Activated CD8-positive, alpha-beta memory T cell treated with anti-CD3 and anti-CD28 coated beads for 1 hour (primary cell): ENCODE results near the gene SLC5A9.

Experiments
- DNase-seq, 2 donors: peaks; one replicate each; pipeline ENCODE4 v3.0.0-alpha.2; 2020; ENCODE audit warnings: low read depth in 1 of 2; ENCODE audit errors: extremely low read depth in 1 of 2

Gene SLC5A9

DNA sequence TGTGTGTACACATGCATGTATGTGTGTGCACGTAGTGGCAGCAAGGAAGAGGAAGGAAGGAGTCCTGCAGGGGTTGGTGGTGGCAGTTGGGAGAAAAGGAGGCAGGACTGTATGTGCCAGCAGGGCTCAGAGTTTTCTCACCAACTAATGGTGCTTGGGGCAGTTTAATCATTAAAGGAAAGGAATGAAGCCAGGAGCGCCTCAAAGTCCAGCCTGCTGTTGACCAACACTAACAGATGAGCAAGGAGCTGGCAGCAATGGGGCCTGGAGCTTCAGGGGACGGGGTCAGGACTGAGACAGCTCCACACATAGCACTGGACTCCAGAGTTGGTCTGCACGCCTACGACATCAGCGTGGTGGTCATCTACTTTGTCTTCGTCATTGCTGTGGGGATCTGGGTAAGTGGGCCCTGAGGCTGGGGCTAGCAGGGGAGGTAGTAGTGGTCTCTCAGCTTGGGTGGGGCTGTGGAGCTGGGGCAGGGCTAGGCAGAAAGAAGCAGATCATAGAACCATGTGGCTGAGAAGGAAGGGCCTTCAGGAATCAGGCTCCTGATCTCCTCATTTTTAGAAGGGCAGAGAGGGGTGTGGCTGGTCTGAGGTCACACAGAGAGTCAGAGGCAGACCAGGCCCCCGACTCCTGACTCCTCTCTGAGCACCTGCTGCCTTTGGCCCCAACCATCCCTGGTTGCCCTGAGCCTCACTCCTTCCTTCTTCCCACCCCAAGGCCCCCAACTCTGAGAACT is at the start of gene SLC5A9:
SLC5A9 (plus strand) TSS at position 216 of the 742 bp plus-strand sequence; CDS start at position 237, 21 bp downstream.
- no peak for DNase-seq

GRCh38 chr1:48175116-48175515 is 47.4 kb upstream of the SLC5A9 start:
- no peak for DNase-seq

DNA sequence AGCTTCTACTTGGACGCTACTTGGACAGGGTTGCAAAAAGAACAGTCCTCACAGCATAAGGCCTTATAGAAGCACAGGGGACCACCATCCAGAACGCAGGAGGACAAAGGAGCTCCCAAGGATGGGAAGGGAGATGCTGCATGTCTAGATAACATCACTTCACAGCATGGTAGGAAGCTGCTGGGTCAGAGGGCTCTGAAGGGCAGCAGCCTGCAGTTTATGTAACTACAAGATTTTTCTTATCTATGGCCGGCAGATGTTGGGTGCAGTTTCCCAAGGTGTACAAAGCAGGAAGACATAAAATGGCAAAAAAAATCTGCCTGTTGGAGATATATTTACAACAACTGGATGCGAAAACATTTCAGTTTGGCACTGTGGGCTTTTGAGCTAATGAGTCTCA is 45.3 kb upstream of the SLC5A9 start:
- no peak for DNase-seq

- no peak for DNase-seq
Measured at GRCh38 chr1:48181669-48182367, 40.7 kb upstream of the SLC5A9 start.

GRCh38 chr1:48182439-48182838 is 40.1 kb upstream of the SLC5A9 start:
- no peak for DNase-seq

DNA sequence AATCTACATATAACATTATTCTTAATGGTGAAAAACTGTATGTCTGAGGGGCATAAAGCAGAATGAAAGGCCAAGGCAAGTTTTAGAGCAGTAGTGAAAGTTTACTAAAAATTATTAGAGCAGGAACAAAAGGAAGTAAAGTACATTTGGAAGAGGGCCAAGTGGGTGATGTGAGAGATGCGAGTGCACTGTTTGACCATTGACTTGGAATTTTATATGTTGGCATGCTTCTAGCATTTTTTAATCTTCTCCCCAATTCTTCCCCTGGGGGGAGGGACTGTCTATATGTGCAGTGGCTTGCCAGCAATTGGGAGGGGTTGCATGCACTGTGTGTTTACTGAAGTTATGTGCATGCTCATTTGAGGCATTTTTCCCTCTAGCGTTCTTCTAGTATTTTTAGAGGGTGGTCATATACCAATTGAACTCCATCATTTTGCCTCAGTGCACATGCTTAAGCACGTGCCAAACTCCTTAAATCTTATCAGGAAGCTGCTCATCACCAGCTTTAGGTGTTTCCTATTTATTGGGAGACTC is 36.1 kb upstream of the SLC5A9 start:
- no peak for DNase-seq

- DNase-seq = no peak
Measured at GRCh38 chr1:48187969-48188563, 34.5 kb upstream of the SLC5A9 start.

DNA sequence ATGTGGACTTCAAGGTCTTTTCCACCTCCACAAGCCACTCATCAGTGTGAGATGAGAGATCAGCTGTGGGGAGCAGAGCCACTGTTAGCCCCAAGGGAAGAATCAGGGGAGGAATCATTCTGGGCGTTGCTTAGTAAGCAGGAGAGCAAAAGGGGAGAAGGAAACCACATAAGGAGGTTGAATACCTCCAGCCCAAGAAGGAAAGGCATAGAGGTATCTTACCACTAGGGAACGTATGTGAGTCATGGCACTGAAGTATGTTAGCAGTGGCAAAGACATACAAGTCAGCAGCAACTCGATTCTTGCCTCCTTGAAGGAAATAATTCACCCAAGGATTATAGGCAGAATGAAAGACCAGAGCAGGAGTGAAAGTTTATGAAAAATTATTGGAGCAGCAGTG is 31.6 kb upstream of the SLC5A9 start:
- DNase-seq = no peak

DNA sequence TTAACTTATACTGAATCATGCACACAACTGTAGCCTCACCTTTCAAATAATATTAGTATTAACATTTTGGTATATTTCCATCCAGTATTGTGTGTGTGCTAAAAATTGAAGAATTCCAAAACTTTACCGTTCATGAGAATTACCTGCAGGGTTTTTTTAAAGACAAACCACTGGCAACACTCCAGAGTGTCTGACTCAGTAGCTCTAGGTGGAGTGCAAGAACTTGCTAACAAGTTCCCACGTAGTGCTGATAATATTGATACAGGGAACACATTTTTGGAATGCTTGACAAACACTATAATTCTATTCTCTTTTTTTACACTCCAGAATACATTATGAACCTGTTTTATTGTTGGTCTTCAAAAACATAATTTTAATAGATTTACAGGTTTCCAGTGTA is 27.7 kb upstream of the SLC5A9 start:
- no peak for DNase-seq

DNA sequence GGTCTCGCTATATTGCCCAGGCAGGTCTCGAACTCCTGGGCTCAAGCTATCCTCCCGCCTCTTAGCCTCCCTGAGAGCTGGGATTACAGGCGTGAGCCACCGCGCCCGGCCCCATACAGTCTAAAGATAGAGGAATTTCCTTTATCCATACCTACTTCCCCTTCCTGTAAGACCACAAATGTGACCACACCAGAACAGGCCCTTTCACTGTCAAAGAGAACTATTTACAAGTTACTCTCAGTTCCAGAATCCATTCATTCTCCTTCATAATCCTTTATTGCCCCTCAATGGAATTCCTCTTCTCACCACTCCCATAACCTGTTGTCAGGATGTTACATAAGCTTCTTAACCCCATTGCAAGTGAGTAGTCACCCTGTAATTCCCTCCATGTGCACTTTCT is 26.3 kb upstream of the SLC5A9 start:
- DNase-seq = no peak

GRCh38 chr1:48198970-48199369 is 23.5 kb upstream of the SLC5A9 start:
- no peak for DNase-seq

DNA sequence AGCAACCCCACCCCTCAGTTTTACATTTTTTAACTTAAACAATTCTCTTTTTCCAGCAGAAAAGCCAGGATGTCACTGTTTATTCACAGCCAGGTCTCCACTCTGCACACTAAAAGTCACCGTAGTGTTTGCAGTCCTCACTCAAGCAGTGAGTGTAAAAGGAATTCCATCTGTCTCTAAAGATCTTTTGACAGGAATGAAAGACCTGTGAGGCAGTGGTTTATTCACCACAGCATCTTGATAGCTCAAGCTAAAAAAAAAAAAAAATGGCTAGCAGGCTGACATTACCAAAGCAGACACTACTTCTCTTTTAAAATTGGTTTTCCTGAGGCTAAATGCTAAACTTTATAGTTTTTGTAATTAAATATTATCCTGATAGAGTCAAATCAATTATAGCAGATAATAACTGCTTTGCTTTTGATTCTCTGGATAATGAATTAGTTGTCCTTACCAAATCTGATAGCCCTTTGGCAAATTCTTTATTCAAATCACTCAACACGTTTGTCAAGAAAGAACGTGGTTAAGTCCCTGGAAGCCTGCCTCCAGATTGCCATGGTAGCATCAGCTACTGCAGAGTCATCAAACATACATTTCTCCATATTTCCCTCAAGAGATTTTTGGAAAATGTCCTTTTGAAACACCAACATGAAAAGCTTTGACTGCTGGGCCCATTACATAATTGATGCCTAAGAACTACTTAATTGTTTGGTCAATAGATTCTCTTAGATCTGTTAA is 22.2 kb upstream of the SLC5A9 start:
- DNase-seq = no peak

GRCh38 chr1:48202030-48202752 is 20.3 kb upstream of the SLC5A9 start:
- peak in 1 of 2 donors; percentile 30 for DNase-seq

DNA sequence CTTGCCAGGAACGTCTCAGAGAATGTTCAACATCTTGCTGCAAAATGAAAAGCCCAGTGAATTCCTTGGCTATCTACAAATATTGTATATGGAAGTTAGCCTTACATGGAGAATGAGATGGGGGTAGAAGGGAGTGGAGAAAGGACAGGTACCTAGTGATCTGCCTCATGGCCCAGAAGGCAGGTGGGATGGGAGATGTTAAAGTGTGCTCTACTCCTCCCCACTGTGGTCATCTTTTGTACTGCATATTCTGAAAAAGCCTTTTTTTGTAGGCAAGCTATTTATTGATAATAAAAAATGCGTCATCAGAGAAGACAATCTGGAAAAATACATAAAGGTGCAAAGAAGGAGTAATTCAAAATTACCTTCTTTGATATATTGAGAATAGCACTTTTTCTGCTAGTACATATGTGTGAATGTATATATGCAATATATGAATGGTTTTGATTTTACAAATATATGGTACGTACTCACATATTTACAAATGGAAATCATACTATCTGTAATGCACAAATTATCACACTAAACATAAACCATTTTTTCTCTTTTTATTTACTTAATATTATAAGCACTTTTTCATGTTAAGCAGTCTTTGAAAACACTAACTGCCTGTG is 19.1 kb upstream of the SLC5A9 start:
- no peak for DNase-seq

- DNase-seq = no peak
Measured at GRCh38 chr1:48205522-48205921, 17.0 kb upstream of the SLC5A9 start.

DNA sequence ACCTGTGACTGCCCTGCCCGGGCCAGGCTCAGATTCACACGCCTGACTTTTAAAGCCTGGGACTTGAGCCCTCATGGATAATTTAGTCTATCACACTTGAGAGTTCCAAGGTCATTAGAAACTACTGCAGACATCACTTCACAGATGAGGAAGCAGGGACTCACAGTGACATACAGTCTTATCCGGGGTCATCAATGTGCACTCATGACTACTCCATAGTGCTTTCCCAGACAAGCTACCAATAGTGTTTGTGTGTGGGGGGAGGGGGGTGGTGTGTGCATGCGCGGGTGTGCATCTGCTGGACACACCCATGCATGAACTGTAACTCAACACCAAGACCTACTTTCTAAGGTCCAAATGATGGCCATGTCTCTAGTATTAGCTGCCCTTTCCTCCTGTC is 16.1 kb upstream of the SLC5A9 start:
- DNase-seq = no peak

DNA sequence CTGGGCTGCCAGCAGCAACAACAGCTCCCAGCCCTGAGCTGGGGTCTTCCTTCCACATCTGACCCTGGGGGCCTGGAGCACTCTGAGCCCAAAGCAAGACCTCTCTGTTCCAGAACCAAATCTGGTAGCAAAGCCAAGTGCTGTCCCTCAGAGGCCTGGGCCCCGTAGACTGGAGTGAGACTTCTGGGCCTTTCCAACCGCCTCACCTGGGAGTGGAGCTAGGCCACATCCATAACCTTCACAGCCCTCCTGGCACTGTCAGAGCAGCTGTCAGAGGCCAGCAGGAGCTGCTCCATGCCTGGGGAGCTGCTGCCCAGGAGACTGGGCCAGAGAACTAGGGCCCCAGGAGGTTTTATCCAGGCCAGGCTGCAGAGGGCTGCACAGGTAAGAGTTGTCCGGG is 15.4 kb upstream of the SLC5A9 start:
- no peak for DNase-seq

GRCh38 chr1:48207536-48208075 is 14.9 kb upstream of the SLC5A9 start:
- no peak for DNase-seq

GRCh38 chr1:48208251-48208650 is 14.3 kb upstream of the SLC5A9 start:
- DNase-seq = no peak

DNA sequence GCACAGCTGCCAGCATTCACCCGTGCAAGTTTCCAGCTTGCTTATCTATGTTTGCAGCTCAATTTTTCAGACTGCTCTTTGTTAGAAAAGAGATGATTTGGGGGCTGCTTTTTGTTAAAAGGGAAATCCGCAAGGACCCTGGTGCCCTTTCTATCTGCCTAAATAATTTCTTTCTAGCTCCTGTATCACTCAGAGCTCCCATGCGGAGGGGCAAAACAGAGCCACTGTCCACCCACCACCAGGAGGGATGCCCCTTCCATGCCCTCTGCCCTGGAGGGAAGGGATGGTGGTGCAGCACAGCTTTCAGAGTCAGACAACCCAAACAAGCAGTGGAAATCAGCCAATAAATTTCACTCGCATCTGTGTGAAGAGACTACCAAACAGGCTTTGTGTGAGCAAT is 13.9 kb upstream of the SLC5A9 start:
- no peak for DNase-seq
